Measurements from ENCODE around the gene RNASE13. TPM values are rescaled to one million over a fixed set of nuclear protein-coding genes. Genes with fewer than 3 reads are reported as not detected.

Gene RNASE13
- total RNA-seq, 1 experiment from 2014 or later: not detected

DNA sequence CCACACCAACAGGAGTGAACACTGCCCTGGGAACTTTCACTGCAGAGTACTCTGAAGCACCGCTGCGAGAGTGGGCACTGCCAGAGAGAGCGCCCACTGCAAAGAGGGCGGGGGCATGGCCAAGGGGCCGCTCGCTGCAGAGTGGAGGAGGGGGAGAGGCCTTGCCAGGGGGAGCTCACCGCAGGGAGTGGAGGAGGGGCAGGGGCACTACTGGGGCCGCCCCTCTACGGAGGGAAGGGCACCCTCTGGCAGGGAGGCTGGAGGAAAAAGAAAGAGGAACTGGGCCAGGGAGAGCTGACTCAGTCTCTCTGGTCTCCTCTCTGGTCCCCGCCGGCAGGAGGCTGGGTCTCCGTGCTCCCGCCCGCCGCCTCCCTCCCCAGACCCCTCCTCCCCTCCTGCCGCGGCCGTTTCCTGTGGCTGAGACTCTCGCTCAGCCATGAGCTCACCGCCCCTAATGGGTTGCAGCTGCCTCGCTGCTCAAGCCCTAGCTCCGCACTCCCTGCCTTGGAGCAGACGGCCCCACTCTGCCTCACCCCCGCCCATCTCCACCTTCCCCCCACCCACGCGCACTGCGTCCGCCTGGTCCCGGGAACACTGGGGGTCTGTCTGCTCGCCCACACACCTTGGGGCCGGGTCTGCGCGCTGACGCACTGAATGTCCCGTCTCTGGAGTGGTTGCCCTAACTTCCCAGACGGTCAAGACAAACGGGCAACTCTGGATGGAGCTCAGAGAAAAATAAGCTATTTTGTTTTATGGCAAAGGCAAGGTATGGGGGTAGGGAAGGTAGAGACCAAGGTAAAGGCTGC is 36.8 kb upstream of the RNASE13 start:
- Mint-ChIP-seq H3K4me3 (ENCODE audit: unreplicated experiment) (peak overlapping the region; percentile 83), H3K9me3 (ENCODE audit: unreplicated experiment) (no peaks in the 10 kb centered on the region), H3K27me3 (ENCODE audit: insufficient read depth, unreplicated experiment) (no peaks in the 10 kb centered on the region), H3K36me3 (ENCODE audit: insufficient read depth, unreplicated experiment) (peaks cover 12% of the 10 kb centered on the region), H3K27ac (ENCODE audit: low read depth, unreplicated experiment) (peak overlapping the region; percentile 54), H3K4me1 (ENCODE audit: insufficient read depth, unreplicated experiment) (peaks cover 26% of the 10 kb centered on the region)
- DNase-seq (ENCODE audit: unreplicated experiment): peak; percentile 64
- POLR2A ChIA-PET: interaction anchor here (0.5 to 3.7 kb wide), 11 partner anchors 12 to 487 kb away, joined by 3 to 38 read pairs (median 5); partner anchors contain the start of genes METTL17 and RNASE8
- TF ChIP-seq, protein P1, sequence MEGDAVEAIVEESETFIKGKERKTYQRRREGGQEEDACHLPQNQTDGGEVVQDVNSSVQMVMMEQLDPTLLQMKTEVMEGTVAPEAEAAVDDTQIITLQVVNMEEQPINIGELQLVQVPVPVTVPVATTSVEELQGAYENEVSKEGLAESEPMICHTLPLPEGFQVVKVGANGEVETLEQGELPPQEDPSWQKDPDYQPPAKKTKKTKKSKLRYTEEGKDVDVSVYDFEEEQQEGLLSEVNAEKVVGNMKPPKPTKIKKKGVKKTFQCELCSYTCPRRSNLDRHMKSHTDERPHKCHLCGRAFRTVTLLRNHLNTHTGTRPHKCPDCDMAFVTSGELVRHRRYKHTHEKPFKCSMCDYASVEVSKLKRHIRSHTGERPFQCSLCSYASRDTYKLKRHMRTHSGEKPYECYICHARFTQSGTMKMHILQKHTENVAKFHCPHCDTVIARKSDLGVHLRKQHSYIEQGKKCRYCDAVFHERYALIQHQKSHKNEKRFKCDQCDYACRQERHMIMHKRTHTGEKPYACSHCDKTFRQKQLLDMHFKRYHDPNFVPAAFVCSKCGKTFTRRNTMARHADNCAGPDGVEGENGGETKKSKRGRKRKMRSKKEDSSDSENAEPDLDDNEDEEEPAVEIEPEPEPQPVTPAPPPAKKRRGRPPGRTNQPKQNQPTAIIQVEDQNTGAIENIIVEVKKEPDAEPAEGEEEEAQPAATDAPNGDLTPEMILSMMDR (IDR thresholded peaks at IDR 0.05; ENCODE audit: unreplicated experiment): no peak
- CTCF ChIA-PET: interaction anchor here (0.6 to 6.3 kb wide), 23 partner anchors 9 to 408 kb away, joined by 3 to 82 read pairs (median 4); no protein-coding TSS in a partner anchor
- intact Hi-C loops (cut with micrococcal nuclease): loop anchor here (1.0 kb wide), 1 partner anchor 21 kb away; no protein-coding TSS in a partner anchor
- BruUV-seq (replicated peaks): no TSS peak

DNA sequence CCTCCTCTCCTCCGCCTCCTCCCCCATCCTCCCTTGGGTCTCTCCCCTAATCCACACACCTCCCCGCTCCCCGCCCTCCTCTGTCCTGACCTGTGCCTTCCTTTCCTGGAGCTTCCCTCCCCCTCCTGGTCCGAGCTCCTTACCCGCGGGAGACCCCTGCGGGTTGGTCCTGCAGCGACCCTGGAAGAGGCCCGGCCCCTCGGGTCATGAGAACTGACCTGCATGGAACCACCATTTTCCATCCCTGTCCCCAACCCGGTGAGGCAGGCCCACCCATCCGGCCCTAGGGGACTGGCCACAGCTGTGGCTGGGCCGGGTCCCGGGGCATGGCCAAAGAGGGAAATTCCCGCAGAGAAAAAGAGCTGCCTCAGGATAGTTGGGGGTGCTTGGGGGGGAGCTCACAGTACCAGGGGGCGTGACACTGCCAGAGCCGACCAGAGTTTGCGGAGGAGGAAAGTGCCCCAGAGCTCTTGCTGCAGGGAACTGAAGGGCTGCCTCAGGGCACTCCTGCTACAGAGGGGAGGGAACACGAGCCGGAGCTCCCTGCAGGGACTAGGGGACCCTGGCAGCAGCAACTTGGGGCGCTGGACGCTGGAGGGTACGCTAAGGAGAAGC is 36.1 kb upstream of the RNASE13 start:
- POLR2A ChIA-PET: interaction anchor here (0.5 to 3.7 kb wide), 11 partner anchors 14 to 1860 kb away, joined by 3 to 38 read pairs (median 4); partner anchors contain the start of genes METTL17 and RNASE8
- peak; percentile 23 for DNase-seq (ENCODE audit: unreplicated experiment)
- Mint-ChIP-seq H3K4me1 (ENCODE audit: insufficient read depth, unreplicated experiment) (peaks cover 26% of the 10 kb centered on the region), H3K4me3 (ENCODE audit: unreplicated experiment) (peak overlapping the region; percentile 83), H3K9me3 (ENCODE audit: unreplicated experiment) (no peaks in the 10 kb centered on the region), H3K27ac (ENCODE audit: low read depth, unreplicated experiment) (peak overlapping the region; percentile 54), H3K27me3 (ENCODE audit: insufficient read depth, unreplicated experiment) (peaks cover 3% of the 10 kb centered on the region), H3K36me3 (ENCODE audit: insufficient read depth, unreplicated experiment) (peaks cover 12% of the 10 kb centered on the region)
- TF ChIP-seq, protein P1 (IDR thresholded peaks at IDR 0.05; ENCODE audit: unreplicated experiment): no peak
- CTCF ChIA-PET: interaction anchor here (0.6 to 6.3 kb wide), 24 partner anchors 8 to 407 kb away, joined by 3 to 82 read pairs (median 4); no protein-coding TSS in a partner anchor
- intact Hi-C loops (cut with micrococcal nuclease): loop anchor here (1.0 kb wide), 1 partner anchor 22 kb away; no protein-coding TSS in a partner anchor
- BruUV-seq (replicated peaks): no TSS peak

DNA sequence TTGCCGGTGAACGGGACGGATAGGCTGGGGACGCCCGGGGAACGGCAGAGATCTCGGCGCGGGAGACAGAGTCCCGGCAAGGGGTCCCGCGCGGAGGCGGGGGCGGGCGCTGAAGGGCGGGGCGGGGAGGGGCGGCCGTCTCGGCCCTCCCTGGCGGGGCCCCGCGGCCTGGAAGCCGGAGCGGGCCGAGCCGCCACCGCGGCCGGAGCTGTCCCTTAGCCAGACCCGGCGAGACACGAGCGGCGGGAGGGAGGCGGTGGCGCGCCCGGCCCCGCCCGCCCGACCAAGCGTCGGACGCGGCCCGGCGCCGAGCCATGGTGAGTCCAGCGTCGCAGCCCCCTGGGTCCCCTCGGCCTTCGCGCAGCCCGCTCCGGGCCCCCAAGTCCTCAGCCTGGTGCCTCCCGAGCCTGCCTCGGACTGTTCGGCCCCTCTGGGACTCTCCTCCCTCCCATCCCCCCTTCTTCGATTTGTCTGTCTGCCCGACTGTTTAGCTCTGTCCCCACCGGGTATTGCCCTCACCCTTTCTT is 35.5 kb upstream of the RNASE13 start, which contains the start of gene ARHGEF40:
Gene ARHGEF40, plus strand, starts transcription at position 222 of the 527 bp plus-strand sequence. Its CDS starts 93 bp downstream, at position 315.
- BruUV-seq (replicated peaks): no TSS peak
- intact Hi-C loops (cut with micrococcal nuclease): no loop called here
- Mint-ChIP-seq H3K36me3 (ENCODE audit: insufficient read depth, unreplicated experiment) (peaks cover 12% of the 10 kb centered on the region), H3K4me1 (ENCODE audit: insufficient read depth, unreplicated experiment) (peaks cover 26% of the 10 kb centered on the region), H3K27me3 (ENCODE audit: insufficient read depth, unreplicated experiment) (peaks cover 9% of the 10 kb centered on the region), H3K9me3 (ENCODE audit: unreplicated experiment) (no peaks in the 10 kb centered on the region), H3K27ac (ENCODE audit: low read depth, unreplicated experiment) (peak within 1 kb of the TSS; percentile 54), H3K4me3 (ENCODE audit: unreplicated experiment) (peak within 1 kb of the TSS; percentile 83)
- peak; percentile 42 for DNase-seq (ENCODE audit: unreplicated experiment)
- TF ChIP-seq, protein P1 (IDR thresholded peaks at IDR 0.05; ENCODE audit: unreplicated experiment): no peak
- CTCF ChIA-PET: interaction anchor here (0.7 to 6.3 kb wide), 18 partner anchors 8 to 122 kb away, joined by 3 to 82 read pairs (median 6); no protein-coding TSS in a partner anchor
- POLR2A ChIA-PET: interaction anchor here (0.5 to 3.7 kb wide), 10 partner anchors 13 to 1861 kb away, joined by 3 to 38 read pairs (median 4); partner anchors contain the start of gene RNASE8
